ENCODE data around the gene SDSL.

Gene SDSL

DNA sequence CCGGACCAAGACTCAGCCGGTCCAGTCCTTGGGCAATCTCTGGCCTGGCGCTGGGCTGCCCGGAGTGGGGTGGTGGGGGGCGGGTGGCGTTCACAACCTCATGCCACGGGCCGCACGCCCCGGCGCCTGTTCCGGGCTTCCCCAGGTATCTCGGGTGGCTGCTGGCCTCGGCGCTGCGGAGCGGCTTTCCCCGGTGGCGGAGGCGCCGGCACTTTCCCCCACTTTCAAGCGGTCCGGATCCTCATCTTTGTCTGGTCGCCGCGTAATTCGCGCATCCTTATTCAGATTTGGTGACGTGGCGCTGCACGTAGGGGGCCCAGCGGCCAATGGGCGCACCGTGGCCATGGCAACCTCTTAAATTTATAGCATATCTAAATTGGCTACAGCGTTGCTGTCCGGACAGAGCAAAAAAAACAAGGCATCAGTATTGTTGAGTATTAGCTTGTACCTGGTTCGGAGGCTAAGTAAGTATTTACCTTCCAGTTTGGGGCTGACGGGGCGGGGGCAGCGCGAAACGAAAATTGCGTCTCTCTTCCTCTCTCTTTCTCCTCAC, 49.5 kb downstream of the SDSL start, which contains the start of gene LHX5:
Gene LHX5 (minus strand): TSS at position 253 of the 553 bp plus-strand sequence. CDS start 373 bp downstream, outside the sequence.
- peaks cover 100% of the 10 kb centered on the region for H3K27me3 ChIP-seq (ENCODE audit: control insufficient read depth, insufficient read depth, low read length)
- H3K9ac ChIP-seq (ENCODE audit: low read length): no peak within 1 kb of the TSS
- no peaks in the 10 kb centered on the region for H3K36me3 ChIP-seq (ENCODE audit: control insufficient read depth, insufficient read depth, low read length)
- H3K9me3 ChIP-seq (ENCODE audit: control insufficient read depth, insufficient read depth, low read depth, low read length): no peaks in the 10 kb centered on the region
- H3K4me1 ChIP-seq (ENCODE audit: control insufficient read depth, insufficient read depth, low read length): peaks cover 55% of the 10 kb centered on the region
- H3K27ac ChIP-seq (ENCODE audit: low read depth, low read length): no peak within 1 kb of the TSS
- peak within 1 kb of the TSS; percentile 51 for H3K4me3 ChIP-seq (ENCODE audit: low read depth, low read length)

- Histone ChIP-seq H3K27ac (ENCODE audit: low read depth, low read length) (no peak overlapping the region), H3K9me3 (ENCODE audit: control insufficient read depth, insufficient read depth, low read depth, low read length) (no peaks in the 10 kb centered on the region), H3K4me3 (ENCODE audit: low read depth, low read length) (peak overlapping the region; percentile 51), H3K4me1 (ENCODE audit: control insufficient read depth, insufficient read depth, low read length) (peaks cover 53% of the 10 kb centered on the region), H3K36me3 (ENCODE audit: control insufficient read depth, insufficient read depth, low read length) (no peaks in the 10 kb centered on the region), H3K27me3 (ENCODE audit: control insufficient read depth, insufficient read depth, low read length) (peaks cover 98% of the 10 kb centered on the region), H3K9ac (ENCODE audit: low read length) (no peak overlapping the region)
Measured at GRCh38 chr12:113472191-113473121, 50.3 kb downstream of the SDSL start.

- no peak overlapping the region for H3K9ac ChIP-seq (ENCODE audit: low read length)
- H3K4me3 ChIP-seq (ENCODE audit: low read depth, low read length): no peak overlapping the region
Measured at GRCh38 chr12:113473400-113473799, 51.2 kb downstream of the SDSL start.

DNA sequence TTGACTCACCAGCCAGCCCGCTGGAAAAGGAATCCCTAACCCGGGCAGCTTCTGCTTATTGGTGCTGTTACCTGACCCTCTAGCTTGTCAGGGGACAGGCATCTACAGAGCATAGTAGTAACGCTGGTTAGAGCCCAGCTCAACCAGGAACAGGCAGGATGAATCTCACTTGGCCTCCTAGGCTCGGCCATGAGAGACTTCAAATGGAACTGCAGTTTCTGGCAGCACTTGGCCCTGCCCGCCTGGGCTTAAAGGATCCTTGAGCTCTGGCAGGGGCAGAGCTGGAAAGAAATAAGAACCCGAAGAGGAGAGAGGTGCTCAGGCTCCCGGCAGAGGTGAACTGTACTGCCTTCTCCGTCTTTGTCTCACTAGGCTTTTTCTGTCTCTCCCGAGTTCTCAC, 51.8 kb downstream of the SDSL start:
- Histone ChIP-seq H3K27me3 (ENCODE audit: control insufficient read depth, insufficient read depth, low read length) (peaks cover 98% of the 10 kb centered on the region), H3K9me3 (ENCODE audit: control insufficient read depth, insufficient read depth, low read depth, low read length) (no peaks in the 10 kb centered on the region)

More at GRCh38 chr12:113473400-113473799, 51.2 kb downstream of the SDSL start:
- H3K27ac ChIP-seq (ENCODE audit: low read depth, low read length): no peak overlapping the region
- no peaks in the 10 kb centered on the region for H3K9me3 ChIP-seq (ENCODE audit: control insufficient read depth, insufficient read depth, low read depth, low read length)
- H3K36me3 ChIP-seq (ENCODE audit: control insufficient read depth, insufficient read depth, low read length): no peaks in the 10 kb centered on the region
- H3K27me3 ChIP-seq (ENCODE audit: control insufficient read depth, insufficient read depth, low read length): peaks cover 98% of the 10 kb centered on the region
- H3K4me1 ChIP-seq (ENCODE audit: control insufficient read depth, insufficient read depth, low read length): peaks cover 54% of the 10 kb centered on the region

DNA sequence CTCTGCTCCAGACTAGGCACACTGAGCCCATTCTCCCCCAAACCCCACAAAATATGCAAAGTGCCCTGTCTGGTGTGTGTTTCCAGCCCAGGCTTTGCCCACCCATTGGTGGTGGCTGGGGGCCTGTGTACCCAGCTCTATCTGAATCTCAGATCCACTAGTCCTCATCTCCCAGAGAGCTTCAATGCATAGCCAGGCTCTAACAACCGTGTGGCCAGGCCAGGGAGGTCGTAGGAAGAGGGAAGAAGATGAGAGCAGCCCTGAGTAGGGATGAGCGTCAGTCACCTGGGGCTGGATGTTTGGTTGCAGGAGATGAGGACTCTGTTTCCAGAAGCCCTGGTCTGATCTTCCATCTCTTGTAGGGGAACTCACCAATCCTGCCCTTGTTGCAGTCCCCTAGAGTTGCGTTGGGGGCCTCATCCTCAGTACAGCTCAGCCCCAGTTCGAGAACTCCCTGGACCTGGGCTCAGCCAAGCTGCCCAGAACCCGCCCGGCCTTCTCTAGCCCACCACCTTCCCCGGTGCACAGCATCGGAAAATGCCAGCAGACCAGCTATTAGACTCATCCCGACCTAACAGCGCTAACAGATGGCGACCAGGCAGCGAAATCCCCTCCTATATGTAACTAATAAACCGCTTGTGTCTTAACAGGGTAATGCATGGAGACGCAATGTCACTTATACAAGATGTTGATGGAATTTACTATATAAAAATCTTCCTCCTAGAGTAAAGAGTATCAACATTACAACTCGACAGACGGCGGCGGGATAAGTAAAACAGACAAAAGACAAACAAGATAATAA, 52.7 kb downstream of the SDSL start:
- Histone ChIP-seq H3K9me3 (ENCODE audit: control insufficient read depth, insufficient read depth, low read depth, low read length) (no peaks in the 10 kb centered on the region), H3K27me3 (ENCODE audit: control insufficient read depth, insufficient read depth, low read length) (peaks cover 98% of the 10 kb centered on the region), H3K4me1 (ENCODE audit: control insufficient read depth, insufficient read depth, low read length) (peaks cover 53% of the 10 kb centered on the region), H3K4me3 (ENCODE audit: low read depth, low read length) (0 out of 2 replicates have a peak overlapping the region, but pooled peaks have one; percentile 55), H3K9ac (ENCODE audit: low read length) (no peak overlapping the region), H3K27ac (ENCODE audit: low read depth, low read length) (no peak overlapping the region), H3K36me3 (ENCODE audit: control insufficient read depth, insufficient read depth, low read length) (no peaks in the 10 kb centered on the region)

More for the DNA sequence above, 51.8 kb downstream of the SDSL start:
- H3K4me3 ChIP-seq (ENCODE audit: low read depth, low read length): no peak overlapping the region
- H3K36me3 ChIP-seq (ENCODE audit: control insufficient read depth, insufficient read depth, low read length): no peaks in the 10 kb centered on the region
- no peak overlapping the region for H3K27ac ChIP-seq (ENCODE audit: low read depth, low read length)
- H3K9ac ChIP-seq (ENCODE audit: low read length): no peak overlapping the region
- H3K4me1 ChIP-seq (ENCODE audit: control insufficient read depth, insufficient read depth, low read length): peaks cover 50% of the 10 kb centered on the region

GRCh38 chr12:113475451-113476175, 53.4 kb downstream of the SDSL start:
- Histone ChIP-seq H3K27me3 (ENCODE audit: control insufficient read depth, insufficient read depth, low read length) (peaks cover 98% of the 10 kb centered on the region), H3K4me3 (ENCODE audit: low read depth, low read length) (peak overlapping the region; percentile 55), H3K36me3 (ENCODE audit: control insufficient read depth, insufficient read depth, low read length) (no peaks in the 10 kb centered on the region), H3K9me3 (ENCODE audit: control insufficient read depth, insufficient read depth, low read depth, low read length) (no peaks in the 10 kb centered on the region), H3K9ac (ENCODE audit: low read length) (no peak overlapping the region), H3K4me1 (ENCODE audit: control insufficient read depth, insufficient read depth, low read length) (peaks cover 49% of the 10 kb centered on the region), H3K27ac (ENCODE audit: low read depth, low read length) (no peak overlapping the region)

DNA sequence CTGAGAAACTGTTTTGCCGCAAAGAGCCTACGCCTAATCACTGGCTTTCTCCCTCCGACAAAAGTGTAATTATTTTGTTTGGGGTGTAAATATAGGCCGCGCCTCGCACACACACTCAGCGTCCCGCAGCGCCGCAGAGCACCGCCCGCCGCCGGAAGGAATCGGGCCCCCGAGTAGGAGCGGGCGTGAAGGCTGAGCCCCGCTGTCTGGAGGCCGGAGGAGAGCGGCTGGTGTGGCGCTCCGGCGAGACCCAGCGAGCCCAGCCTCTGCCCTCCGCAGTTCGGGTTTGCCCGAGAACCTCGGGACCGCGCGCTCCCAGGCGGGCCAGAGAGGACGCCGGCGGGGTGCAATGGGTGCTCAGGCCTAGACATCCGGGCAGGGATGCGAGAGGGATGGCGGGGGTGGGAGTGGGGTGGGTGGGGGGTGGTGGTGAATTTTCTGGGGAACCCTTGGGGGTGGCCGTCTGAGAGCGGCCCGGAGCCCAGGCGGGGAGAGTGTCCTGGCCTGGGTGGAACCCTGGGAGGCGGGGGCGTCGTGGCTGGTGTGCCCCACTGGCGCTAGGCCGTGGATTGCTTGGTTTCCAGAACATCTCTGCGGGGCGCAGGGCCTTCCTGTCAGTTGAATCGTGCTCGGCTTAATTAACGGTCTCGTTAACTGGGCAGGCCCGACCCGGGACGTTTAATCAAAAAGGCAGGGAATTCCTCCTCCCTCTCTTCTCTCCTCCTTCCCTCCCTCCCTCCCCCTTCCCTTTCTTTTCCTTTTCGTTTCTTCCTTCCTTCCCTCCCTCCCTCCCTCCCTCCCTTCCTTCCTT, 54.2 kb downstream of the SDSL start:
- Histone ChIP-seq H3K27me3 (ENCODE audit: control insufficient read depth, insufficient read depth, low read length) (peaks cover 98% of the 10 kb centered on the region), H3K9ac (ENCODE audit: low read length) (no peak overlapping the region), H3K4me1 (ENCODE audit: control insufficient read depth, insufficient read depth, low read length) (peaks cover 42% of the 10 kb centered on the region), H3K36me3 (ENCODE audit: control insufficient read depth, insufficient read depth, low read length) (no peaks in the 10 kb centered on the region), H3K27ac (ENCODE audit: low read depth, low read length) (no peak overlapping the region), H3K9me3 (ENCODE audit: control insufficient read depth, insufficient read depth, low read depth, low read length) (no peaks in the 10 kb centered on the region), H3K4me3 (ENCODE audit: low read depth, low read length) (peak overlapping the region; percentile 55)

DNA sequence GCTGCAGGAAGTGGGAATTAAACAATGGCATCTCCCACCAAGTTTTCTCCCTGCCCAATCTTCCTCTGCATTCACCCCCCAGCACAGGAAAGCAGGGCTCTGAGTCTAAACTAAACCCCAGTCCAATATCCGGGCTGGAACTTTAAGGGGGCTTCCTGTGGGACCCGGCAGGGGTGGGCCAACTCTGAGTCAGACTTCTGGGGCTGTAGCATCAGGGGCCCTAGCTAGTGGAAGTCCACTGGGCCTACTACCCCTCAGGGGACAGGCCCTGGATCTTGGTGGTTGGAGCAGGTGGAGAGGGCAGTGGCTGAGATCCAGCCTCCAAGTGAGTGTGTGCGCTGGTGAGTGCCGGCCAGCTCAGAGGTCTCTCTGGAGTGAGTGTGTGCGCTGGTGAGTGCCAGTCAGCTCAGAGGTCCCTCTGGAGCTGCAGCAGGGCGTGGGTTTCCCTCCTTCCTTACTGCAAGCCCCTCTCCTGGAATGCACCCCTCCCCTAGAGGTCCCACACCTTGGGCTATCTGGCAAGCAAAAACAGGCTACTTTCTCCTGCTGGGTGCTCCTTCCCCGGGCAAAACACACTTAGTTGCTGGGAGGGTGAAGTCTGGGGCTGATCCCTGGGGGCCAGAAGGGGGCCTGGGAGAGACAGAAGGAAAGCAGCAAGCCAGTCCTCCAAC, 55.1 kb downstream of the SDSL start:
- H3K4me3 ChIP-seq (ENCODE audit: low read depth, low read length): peak overlapping the region; percentile 3
- H3K36me3 ChIP-seq (ENCODE audit: control insufficient read depth, insufficient read depth, low read length): no peaks in the 10 kb centered on the region
- H3K9ac ChIP-seq (ENCODE audit: low read length): no peak overlapping the region
- no peak overlapping the region for H3K27ac ChIP-seq (ENCODE audit: low read depth, low read length)
- H3K9me3 ChIP-seq (ENCODE audit: control insufficient read depth, insufficient read depth, low read depth, low read length): no peaks in the 10 kb centered on the region
- peaks cover 97% of the 10 kb centered on the region for H3K27me3 ChIP-seq (ENCODE audit: control insufficient read depth, insufficient read depth, low read length)
- peaks cover 42% of the 10 kb centered on the region for H3K4me1 ChIP-seq (ENCODE audit: control insufficient read depth, insufficient read depth, low read length)

GRCh38 chr12:113477842-113478215, 55.6 kb downstream of the SDSL start:
- no peak overlapping the region for H3K9ac ChIP-seq (ENCODE audit: low read length)
- no peak overlapping the region for H3K27ac ChIP-seq (ENCODE audit: low read depth, low read length)
- no peaks in the 10 kb centered on the region for H3K36me3 ChIP-seq (ENCODE audit: control insufficient read depth, insufficient read depth, low read length)
- H3K27me3 ChIP-seq (ENCODE audit: control insufficient read depth, insufficient read depth, low read length): peaks cover 96% of the 10 kb centered on the region
- H3K9me3 ChIP-seq (ENCODE audit: control insufficient read depth, insufficient read depth, low read depth, low read length): no peaks in the 10 kb centered on the region
- H3K4me1 ChIP-seq (ENCODE audit: control insufficient read depth, insufficient read depth, low read length): peaks cover 41% of the 10 kb centered on the region
- peak overlapping the region; percentile 52; the same call in 1 of the 2 replicates for H3K4me3 ChIP-seq (ENCODE audit: low read depth, low read length)
